ENCODE measurements around the gene FBXO2.

The FBXO2 gene, protein sequence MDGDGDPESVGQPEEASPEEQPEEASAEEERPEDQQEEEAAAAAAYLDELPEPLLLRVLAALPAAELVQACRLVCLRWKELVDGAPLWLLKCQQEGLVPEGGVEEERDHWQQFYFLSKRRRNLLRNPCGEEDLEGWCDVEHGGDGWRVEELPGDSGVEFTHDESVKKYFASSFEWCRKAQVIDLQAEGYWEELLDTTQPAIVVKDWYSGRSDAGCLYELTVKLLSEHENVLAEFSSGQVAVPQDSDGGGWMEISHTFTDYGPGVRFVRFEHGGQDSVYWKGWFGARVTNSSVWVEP

GRCh38 chr1:11654137-11654938 lies at the start of gene FBXO2, which contains the start of gene FBXO44:
Gene FBXO2 (minus strand): TSS chr1:11654429. CDS start chr1:11654340, 89 bp downstream.
Gene FBXO44 (plus strand): TSS chr1:11654877. CDS start chr1:11655836, 959 bp downstream.
- peak; percentile 74 for DNase-seq (ENCODE audit: low spot score)

GRCh38 chr1:11703357-11704193 lies 49.3 kb upstream of the FBXO2 start:
- no peak for DNase-seq (ENCODE audit: low spot score)

DNA sequence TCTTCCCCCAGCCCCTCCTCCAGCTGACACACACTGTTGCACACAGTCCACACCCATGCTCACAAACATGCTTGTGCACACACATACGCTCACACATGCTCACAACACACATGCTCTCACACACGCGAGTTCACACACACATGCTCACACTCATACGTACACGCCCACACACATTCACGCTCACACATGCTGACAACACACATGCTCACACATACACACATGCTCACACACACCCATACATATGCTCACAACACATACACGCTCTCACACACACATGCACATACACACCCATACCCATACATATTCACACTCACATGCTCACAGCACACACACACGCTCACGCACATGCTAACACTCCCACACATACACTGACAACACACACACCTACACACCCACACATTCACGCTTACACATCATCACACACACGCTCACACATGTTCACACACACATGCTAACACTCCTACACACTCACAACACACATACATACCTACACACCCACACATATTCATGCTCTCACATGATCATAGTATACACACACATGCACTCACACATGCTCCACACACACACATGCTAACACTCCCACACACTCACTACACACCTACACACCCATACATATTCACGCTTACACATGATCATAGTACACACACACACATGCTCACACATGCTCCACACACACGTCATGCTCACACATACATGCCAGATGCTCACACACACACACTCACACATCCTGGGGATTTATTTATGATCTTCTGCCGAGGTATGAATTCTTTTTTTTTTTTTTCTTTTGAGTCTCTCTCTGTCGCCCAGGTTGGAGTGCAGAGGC lies 48.0 kb upstream of the FBXO2 start:
- no peak for DNase-seq (ENCODE audit: low spot score)

DNA sequence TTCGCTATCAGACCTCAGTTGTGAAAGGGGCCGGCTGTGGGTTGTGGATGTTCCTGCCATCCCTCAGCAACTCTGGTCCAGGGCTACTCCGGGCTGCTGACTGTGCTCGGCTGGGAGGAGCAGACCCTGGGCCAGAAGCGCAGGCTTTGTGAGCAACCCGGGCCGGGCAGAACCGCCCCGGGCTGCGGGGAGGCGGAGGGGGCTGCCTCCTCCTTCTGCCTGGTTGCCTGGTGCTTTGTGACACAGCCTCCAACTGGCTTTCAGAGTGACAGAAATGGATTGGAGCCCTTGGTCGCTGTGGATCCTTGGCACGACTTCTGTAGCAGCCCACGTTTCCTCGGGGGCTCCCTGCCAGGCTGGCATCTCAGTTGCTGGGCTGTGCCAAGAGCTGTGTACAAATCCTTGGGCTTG lies 47.3 kb upstream of the FBXO2 start:
- DNase-seq (ENCODE audit: low spot score) = no peak

DNA sequence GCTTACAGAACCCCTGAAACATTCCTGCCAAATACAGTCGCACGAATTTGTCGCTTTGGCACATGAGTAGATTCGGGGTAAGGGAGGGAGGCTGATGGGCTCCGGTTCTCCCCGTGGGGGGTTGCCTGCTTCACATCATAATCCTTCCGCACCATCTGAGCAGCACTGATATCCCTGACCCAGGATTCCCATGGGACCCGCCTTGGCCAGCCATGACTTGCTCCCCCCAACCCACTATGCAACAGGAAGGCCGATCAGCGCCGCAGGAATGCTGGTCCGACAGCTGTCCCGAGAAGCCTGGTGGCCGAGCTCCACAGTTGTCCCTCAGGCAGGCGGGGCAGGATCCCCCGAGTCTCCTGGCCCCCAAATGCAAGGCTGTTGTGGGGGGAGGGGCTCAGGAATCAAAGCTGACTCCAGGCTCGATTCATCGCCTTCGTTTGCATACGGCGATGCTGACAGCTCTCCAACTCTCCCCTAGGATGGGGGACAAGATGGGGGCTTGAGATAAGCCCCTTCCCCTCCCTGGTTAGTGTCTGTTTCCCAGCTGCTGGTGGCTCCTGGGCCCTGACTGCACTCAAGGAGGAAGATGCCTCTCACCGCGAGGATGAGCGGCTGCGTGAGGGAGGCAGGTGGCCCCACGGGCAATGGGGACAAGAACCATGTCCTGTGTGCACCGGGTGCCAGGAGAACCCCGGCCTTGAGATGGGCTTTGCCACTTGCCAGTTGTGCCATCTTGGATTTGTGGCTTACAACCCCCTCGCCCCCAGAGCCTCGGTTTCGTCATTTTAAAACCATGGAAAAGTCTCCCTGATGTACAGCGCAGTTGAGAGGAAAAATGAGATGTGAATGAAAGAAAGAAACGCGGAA lies 46.6 kb upstream of the FBXO2 start:
- no peak for DNase-seq (ENCODE audit: low spot score)

GRCh38 chr1:11697893-11698210 lies 43.6 kb upstream of the FBXO2 start:
- no peak for DNase-seq (ENCODE audit: low spot score)

- no peak for DNase-seq (ENCODE audit: low spot score)
Observed at GRCh38 chr1:11697188-11697892, 43.1 kb upstream of the FBXO2 start.

DNA sequence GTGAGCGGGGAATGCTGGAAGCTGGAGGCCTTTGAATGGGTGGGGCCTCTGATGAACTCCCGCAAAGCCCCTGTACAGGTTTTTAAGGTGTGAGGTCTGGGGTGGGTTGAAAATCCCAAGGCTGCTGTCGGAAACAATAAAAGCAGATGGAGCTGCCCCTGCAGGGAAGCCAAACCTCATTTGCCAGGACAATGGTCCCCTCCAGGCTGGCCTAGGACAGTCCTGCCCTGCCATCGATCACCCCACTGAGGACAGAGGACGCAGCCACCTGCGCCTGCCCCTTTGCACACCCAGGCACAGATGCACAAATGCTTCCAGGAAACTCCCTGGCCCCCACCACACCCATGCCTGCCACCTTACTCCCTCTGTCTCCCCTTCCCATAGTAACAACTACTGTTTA lies 41.6 kb upstream of the FBXO2 start:
- DNase-seq (ENCODE audit: low spot score) = no peak

DNA sequence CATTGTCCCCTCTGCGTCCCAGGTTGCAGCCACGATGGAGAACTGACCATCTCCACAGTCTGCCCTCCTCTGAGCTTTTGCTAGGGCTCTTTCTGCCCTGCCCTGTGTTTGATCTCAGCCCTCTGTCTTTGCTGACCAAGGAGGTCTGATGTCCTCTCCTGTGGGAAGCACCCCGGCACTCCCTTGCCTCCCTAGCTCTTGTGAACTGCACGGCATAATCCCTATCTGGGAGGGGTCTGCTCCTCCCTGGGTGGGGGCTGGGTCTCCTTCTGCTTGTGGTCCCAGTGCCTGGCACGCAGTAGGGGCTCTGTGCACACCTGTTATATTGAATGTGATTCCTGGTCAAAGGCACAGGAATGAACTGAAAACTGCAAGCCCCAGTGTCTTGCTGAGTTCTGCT lies 39.7 kb upstream of the FBXO2 start:
- no peak for DNase-seq (ENCODE audit: low spot score)

DNA sequence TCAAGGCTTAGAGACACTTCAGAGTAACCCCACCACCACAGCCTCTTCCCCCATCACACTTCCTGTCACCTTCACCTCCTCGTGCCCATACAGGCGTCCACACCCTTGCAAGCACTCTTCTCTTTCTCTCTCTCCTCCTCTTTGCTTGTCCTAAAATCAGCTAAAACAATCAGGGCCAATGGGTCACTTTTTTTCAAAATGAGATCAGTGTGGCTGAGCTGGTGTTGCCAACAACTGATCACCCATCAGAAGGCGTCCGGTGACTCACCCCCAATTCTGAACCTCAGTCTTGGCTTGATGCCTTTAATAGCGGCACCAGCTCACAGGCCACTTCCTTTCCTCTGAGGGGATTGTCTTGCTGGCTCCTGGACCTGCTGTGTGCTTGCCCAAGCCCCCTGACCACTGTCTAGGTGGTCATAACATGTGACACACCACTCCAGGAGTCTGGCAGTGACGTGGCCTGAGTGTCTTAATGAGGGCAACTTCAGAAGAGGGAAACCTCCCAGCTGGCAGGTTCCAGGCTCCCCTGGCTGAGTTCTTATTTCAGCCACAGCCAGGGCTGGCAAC lies 38.9 kb upstream of the FBXO2 start:
- no peak for DNase-seq (ENCODE audit: low spot score)

- peak; percentile 64 for DNase-seq (ENCODE audit: low spot score)
Observed at GRCh38 chr1:11691928-11692711, 37.9 kb upstream of the FBXO2 start.

DNA sequence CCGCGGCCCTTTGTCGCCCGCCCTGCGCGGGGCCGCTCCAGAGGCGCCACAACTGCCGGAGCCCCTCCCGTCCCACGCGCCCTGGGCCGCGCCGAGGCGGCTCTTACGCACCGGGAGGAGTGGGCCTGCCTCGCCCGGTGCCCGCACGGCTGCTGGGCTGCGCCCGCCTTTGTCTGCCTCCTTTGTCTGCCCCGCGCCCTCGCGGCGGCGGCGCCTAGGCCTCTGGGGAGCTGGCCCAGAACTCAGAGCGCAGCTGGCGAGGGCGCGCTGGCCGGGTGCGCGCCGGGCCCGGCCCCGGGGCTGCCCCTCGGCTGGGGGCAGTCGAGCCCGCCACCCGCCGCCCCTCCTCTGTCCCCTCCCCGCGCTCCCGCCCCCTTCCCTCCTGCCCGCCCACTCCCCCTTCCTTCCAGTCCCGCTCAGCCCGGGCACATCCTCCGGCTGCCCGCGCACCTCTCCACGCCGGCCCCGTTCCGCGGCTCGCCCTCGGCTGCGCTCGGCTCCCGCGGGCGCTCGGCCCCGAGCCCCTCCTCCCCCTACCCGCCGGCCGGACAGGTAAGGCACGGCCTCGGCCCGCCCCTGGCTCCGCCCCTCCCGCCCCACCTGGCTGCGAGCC lies 37.2 kb upstream of the FBXO2 start, which contains the start of gene DRAXIN:
Gene DRAXIN (plus strand): TSS at position 409 of the 613 bp plus-strand sequence. CDS start 14,549 bp downstream, outside the sequence.
- DNase-seq (ENCODE audit: low spot score) = peak; percentile 82

DNA sequence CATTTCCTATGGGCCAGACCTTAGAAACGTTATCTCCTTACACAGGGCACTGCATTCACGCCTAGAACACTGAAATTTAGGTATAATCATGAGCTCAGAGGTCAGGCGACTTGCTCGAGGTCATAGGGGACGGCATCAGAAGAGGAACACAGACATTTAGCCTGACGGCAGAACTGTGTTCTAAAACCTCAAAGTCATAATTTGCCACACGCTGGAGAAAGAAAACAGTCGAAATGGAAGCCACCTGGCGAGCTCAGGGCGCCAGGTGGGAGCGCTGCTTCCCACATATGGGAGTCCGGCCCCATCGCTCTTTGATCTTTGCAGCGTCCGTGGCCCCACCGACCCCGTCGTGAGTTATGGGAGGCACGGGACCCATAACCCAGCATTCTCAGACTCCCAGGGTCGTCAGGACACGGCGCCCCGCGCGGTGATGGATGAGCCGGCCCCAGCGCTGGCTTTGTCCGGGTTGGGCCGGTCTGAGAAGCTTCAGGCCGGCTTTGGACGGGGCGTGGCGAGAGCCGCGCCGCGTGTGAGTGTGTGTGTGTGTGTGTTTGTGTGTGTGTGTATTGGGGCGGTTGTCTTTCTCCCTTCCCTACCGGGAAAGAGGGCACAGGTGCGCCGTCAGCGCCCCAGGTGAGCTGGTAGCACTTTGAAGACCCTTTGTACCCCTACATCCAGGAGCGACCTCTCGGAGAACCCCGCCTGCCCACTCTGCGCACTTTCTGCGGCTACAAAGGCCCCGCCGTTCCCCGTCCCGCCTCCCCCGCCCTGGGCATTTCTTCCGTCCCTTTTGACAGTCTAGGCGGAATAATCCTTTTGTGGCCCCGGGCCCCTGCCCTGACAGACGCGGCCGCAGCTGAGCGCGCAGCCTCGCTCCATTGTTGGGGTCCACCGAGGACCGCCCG lies 36.4 kb upstream of the FBXO2 start:
- peak; percentile 85 for DNase-seq (ENCODE audit: low spot score)

- DNase-seq (ENCODE audit: low spot score) = no peak
Observed at GRCh38 chr1:11688506-11688905, 34.3 kb upstream of the FBXO2 start.

GRCh38 chr1:11685210-11685752 lies 31.1 kb upstream of the FBXO2 start:
- no peak for DNase-seq (ENCODE audit: low spot score)

GRCh38 chr1:11684070-11684469 lies 29.8 kb upstream of the FBXO2 start:
- DNase-seq (ENCODE audit: low spot score) = no peak

DNA sequence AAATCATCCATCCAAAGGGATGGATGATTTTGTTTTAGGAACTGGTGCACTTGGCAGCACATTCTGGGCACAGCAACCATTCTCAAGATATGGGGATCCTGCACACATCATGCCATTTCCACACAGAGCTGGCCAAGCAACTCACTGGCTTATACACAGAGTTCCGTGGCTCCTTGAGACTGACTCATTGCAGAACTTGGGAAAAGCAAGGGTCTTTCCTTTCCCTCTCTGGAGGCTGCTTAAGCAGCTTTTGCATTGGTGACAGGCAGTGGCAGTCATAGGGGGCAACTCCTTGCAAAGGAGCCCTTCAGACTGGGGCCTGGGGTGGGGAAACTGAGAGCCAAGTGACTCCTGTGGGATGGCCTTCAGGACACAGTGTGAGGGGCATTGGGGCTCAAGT lies 28.6 kb upstream of the FBXO2 start:
- DNase-seq (ENCODE audit: low spot score) = no peak

Measured in ecto neural progenitor cell (in vitro differentiated cells).